Renal pelvis (tissue), 4 donors: ENCODE measurements around the gene C19orf73. TPM values are rescaled to one million over a fixed set of nuclear protein-coding genes. Genes with fewer than 3 reads are reported as not detected.

Experiments used
- DNase-seq: peaks from one replicate; pipeline ENCODE4 v3.0.0-alpha.2; 2013
- polyA plus RNA-seq, 3 donors: library from polyadenylated mRNA; unstranded; fragments of 120-200 nt; gene quantifications; one replicate each; pipeline ENCODE4 v1.2.1, GENCODE V29; 2013; ENCODE audit not compliant: insufficient read length in 3 of 3

Gene C19orf73
- polyA plus RNA-seq, 3 donors = 1.1 to 1.4 (median 1.1) TPM

- DNase-seq = no peak
Measured at GRCh38 chr19:49071860-49072547, 46.9 kb downstream of the C19orf73 start.

DNA sequence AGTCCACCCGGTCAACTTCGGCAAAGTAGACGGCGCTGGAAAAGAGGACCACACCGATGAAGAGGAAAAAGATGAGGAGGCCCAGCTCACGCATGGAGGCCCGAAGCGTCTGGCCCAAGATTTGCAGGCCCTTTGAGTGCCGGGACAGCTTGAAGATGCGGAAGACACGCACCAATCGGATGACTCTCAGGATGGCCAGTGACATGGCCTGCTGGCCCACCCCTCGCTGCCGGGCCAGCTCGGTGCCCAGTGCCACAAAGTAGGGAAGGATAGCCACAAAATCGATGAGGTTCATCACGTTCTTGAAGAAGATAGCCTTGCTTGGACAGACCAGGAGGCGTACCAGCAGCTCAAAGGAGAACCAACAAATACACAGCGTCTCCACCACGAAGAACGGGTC, 48.5 kb downstream of the C19orf73 start:
- no peak for DNase-seq

DNA sequence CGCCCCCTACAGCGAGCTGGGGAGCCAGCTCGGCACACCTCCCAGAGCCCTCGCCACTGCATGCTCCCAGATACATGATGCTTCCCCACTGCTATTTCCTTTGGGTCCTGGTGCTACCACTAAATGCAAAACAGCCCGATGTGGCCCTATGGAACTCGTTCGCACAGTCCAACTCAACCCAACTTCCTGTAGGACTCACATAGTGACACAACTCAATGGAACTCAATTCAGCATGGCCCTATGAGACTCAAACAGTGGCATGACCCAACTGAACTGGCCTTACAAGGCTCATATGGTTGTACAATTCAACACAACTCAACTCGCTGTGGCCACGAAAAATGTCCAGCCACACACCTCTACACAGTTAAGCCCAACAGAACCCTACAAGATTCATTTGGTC, 49.9 kb downstream of the C19orf73 start:
- DNase-seq = no peak

Other genes starting within 250 kb of the C19orf73 start
- gene PPP1R15A, start 246.7 kb downstream of the C19orf73 start, polyA plus RNA-seq = 10 to 100 TPM; 33.8 to 36.6 (median 33.9) TPM
- 1 to 10 TPM in 1 of 3 donors, under 1 TPM in 2; 0.70 to 1.5 (median 0.96) TPM for gene TULP2, start 220.4 kb downstream of the C19orf73 start, polyA plus RNA-seq
- 100 to 1,000 TPM; 311 to 334 (median 332) TPM for gene NUCB1, start 218.8 kb downstream of the C19orf73 start, polyA plus RNA-seq
- 10 to 100 TPM in 1 of 3 donors, 1 to 10 TPM in 2; 8.5 to 11.6 (median 9.7) TPM for gene DHDH, start 185.4 kb downstream of the C19orf73 start, polyA plus RNA-seq
- 10 to 100 TPM; 76.5 to 91.9 (median 87.6) TPM for gene BAX, start 164.3 kb downstream of the C19orf73 start, polyA plus RNA-seq
- 1,000 to 10,000 TPM; 2,476 to 3,205 (median 2,712) TPM for gene FTL, start 153.8 kb downstream of the C19orf73 start, polyA plus RNA-seq
- gene GYS1, start 125.8 kb downstream of the C19orf73 start, polyA plus RNA-seq = 10 to 100 TPM; 42.9 to 56.7 (median 55.5) TPM
- gene RUVBL2, start 125.3 kb downstream of the C19orf73 start, polyA plus RNA-seq = 100 to 1,000 TPM in 2 of 3 donors, 10 to 100 TPM in 1; 96.2 to 118 (median 101) TPM
- gene LHB, start 102.1 kb downstream of the C19orf73 start, polyA plus RNA-seq = under 1 TPM in 2 of 3 donors, not detected in 1; 0.30 to 0.71 TPM
- not detected for gene CGB3, start 94.8 kb downstream of the C19orf73 start, polyA plus RNA-seq
- gene CGB2, start 87.3 kb downstream of the C19orf73 start, polyA plus RNA-seq = not detected
- gene CGB1, start 82.2 kb downstream of the C19orf73 start, polyA plus RNA-seq = not detected
- under 1 TPM in 1 of 3 donors, not detected in 2; 0.20 TPM for gene CGB5, start 75.3 kb downstream of the C19orf73 start, polyA plus RNA-seq
- under 1 TPM in 1 of 3 donors, not detected in 2; 0.39 TPM for gene CGB8, start 70.0 kb downstream of the C19orf73 start, polyA plus RNA-seq
- 1 to 10 TPM in 2 of 3 donors, under 1 TPM in 1; 0.74 to 1.4 (median 1.2) TPM for gene CGB7, start 61.4 kb downstream of the C19orf73 start, polyA plus RNA-seq
- 1 to 10 TPM; 3.2 to 6.5 (median 5.7) TPM for gene NTF4, start 54.3 kb downstream of the C19orf73 start, polyA plus RNA-seq
- gene KCNA7, start 46.4 kb downstream of the C19orf73 start, polyA plus RNA-seq = under 1 TPM; 0.03 to 0.13 (median 0.05) TPM
- gene SNRNP70, start 33.7 kb downstream of the C19orf73 start, polyA plus RNA-seq = 100 to 1,000 TPM; 322 to 406 (median 393) TPM
- gene LIN7B, start 4.8 kb downstream of the C19orf73 start, polyA plus RNA-seq = 10 to 100 TPM in 2 of 3 donors, 1 to 10 TPM in 1; 9.0 to 11.5 (median 10.1) TPM
- gene PPFIA3, start 401 bp upstream of the C19orf73 start, polyA plus RNA-seq = 1 to 10 TPM; 6.7 to 9.4 (median 9.0) TPM
- gene HRC, start 36.3 kb upstream of the C19orf73 start, polyA plus RNA-seq = 10 to 100 TPM; 24.8 to 36.4 (median 33.1) TPM
- gene TRPM4, start 38.6 kb upstream of the C19orf73 start, polyA plus RNA-seq = 10 to 100 TPM; 29.4 to 62.7 (median 39.0) TPM
- gene SLC6A16, start 206.0 kb upstream of the C19orf73 start, polyA plus RNA-seq = 1 to 10 TPM; 2.3 to 5.7 (median 4.6) TPM
- gene CD37, start 216.3 kb upstream of the C19orf73 start, polyA plus RNA-seq = 10 to 100 TPM; 26.6 to 38.2 (median 36.4) TPM
- gene TEAD2, start 243.3 kb upstream of the C19orf73 start, polyA plus RNA-seq = 100 to 1,000 TPM in 2 of 3 donors, 10 to 100 TPM in 1; 89.0 to 114 (median 109) TPM
- gene DKKL1, start 244.7 kb upstream of the C19orf73 start, polyA plus RNA-seq = 1 to 10 TPM; 4.2 to 6.7 (median 5.8) TPM